ENCODE data around the gene SC5D.

Gene SC5D

DNA sequence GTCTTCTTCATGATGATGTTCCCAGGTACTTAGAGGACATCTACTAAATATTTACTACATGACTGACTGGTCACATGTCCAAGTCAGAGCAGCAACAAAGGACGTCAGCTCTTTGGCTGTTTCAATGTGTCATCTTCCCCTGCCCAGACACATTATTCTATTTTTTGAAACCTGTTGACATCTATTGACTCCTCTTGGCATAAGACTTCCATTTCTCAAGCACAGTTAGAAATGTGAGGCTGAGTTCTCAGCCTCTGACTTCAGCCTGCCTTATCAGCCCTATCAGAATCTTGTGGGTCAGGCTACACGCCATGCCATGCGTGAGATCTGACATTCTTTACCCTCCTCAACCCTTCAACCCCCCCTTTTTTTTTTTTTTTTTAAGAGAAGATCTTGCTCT, 63.8 kb downstream of the SC5D start:
- DNase-seq (ENCODE audit: low read depth), result no peak

All from stimulated activated CD8-positive, alpha-beta memory T cell treated with anti-CD3 and anti-CD28 coated beads, Interleukin-15, amount 100 ng/mL, for 1 hour (primary cell).